HG03457 (cell line): ENCODE measurements around the gene SLC30A1.
A peak's percentile ranks its signal among the peaks of the same experiment; 100 is the strongest.

Experiments used
- ATAC-seq: cut with Tn5 transposase; IDR thresholded peaks from one replicate; pipeline ENCODE4 v1.9.1; 2021; ENCODE audit warnings: moderate number of reproducible peaks; ENCODE audit not compliant: unreplicated experiment

SLC30A1 gene

DNA sequence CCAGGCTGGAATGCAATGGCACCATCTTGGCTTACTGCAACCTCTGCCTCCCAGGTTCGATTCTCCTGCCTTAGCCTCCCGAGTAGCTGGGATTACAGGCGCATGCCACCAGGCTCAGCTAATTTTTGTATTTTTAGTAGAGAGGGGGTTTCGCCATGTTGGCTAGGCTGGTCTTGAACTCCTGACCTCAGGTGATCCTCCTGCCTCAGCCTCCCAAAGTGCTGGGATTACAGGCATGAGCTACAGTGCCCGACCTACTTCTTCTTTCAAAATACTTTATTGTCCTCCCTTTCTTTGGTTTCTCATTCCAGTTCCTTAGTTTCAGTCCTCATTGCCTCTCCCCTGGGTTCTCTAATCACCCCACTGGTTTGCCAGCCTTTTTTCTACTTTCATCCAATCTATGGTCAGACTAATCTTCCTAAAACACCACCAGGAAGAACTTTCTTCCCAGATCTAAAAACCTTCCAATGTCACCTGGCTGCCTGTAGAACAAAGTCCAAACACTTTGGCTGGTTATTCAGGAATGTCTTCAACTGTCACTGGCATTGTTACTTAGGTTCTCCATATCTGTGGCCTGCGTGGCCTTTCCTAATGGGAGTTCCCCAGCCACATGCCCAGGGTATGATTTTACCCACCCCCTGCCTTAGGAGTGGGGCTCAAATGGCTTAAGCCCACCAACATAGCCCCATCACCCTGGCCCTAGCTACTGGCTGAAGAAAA, 29.0 kb upstream of the SLC30A1 start:
- ATAC-seq, result no peak

DNA sequence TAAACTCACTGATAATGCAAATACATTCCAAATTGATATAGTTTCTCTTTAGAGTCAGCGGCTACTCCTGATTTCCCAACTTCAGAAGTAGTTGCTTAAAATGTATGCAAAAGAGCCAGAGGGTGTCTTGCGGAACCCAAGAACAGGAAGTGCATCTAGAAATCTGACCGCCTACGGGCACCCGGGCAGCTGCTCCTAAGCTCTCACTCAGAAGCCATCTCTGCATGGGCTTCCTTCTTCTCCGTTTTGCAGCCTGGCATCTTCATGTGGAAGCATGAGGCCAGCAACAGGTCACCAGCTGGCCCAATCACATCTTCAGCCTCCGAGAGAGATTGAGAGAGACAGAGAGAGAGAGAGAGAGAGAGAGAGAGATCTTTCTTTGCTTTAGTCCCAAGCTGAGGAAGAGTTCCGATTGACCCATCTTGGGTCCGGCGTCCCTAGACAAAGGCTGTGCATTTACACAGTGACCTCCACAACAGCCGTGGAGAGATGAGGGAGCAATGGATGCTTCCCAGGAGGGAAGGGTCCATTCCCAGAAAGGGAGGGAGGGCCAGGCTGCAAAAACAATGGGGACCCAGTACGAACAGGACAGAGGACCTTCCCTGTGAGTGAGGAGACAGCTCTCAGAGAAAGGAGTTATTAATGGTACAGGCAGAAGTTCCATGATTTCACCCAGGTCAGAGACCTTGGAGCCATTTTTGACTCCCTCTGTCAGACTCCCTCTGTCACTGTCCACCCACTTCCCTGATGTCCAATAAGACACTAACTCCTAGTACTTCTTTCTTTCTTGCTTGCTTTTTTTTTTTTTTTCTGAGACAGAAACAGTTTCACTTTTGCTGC, 28.2 kb upstream of the SLC30A1 start:
- peak; percentile 69 for ATAC-seq

DNA sequence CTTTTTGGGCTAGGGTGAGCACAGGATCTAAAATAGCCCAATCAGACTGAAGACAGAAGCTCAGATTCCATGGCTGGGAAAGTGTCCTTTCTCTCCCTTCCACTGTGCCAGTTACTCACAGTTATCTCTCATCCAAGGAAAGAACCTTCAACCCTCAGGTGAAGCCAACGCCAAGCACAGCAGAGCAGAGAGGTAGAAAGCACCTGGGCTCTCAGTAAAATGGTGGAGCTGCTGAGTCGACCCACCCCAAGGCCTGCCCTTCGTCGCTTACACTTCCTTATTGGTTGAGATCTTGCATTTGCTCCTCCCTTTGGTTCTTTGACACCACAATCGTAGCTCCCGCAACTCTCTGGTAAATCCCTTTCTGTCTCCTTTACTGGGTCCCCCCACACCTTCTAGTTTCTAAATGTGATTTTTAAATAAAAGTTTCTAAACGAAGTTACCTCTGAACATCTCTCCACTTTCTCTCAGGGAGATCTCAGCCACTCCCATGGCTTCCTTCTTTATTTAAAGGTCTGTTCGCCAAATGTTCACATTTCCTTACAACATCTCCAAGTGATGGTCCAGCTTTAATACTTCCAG, 27.5 kb upstream of the SLC30A1 start:
- ATAC-seq, result peak; percentile 49

DNA sequence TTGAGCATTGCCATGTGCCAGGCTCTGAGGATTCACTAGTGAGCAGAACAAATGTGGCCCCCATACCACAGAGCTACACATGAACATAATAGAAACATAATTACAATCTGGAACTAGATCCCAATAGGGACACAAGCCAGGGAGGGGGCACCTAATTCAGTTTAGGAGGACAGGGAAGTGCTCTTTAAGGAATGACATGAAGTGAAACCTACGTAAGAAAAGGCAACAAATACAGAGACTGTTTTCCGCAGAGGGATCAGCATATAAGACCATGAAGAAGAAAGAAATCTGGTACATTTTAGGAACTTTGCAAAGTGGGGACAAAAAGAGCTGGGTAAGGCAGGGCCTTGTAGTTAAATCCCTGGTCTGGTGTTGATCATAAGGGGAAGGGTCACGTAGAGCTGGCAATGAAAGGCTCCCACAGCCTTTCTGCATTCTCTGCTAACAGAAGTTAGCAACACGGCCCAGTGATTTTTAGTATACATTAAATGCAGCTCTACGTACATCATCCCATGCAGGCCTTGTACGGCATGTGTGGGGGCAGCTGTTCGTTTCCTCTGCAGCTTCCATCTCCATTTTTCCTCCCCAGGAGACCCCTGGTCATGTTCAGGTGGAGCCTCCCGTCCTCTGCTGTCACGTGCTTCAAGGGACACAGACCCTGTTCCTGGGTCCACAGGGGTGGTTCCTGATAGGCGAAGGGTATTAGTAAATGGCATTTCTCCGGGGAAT, 26.8 kb upstream of the SLC30A1 start:
- no peak for ATAC-seq

DNA sequence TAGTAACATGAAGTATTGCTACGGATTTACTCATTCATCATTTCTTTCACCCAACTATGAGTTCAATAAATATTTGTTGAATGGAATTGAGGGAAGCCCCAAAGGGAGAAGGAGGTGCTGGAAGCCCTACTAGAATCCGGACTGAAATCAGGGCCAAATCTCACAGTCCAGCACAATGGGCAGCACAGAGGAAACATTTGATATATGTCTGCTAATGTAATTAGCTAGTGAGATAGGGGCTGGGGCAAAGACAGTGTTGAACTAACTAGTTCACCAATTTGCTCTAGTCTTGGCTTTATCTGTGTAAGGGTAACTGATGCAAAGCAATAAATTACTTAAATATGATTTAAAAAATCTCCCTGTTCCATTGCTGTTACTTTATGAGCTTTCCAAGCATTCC, 26.1 kb upstream of the SLC30A1 start:
- no peak for ATAC-seq

DNA sequence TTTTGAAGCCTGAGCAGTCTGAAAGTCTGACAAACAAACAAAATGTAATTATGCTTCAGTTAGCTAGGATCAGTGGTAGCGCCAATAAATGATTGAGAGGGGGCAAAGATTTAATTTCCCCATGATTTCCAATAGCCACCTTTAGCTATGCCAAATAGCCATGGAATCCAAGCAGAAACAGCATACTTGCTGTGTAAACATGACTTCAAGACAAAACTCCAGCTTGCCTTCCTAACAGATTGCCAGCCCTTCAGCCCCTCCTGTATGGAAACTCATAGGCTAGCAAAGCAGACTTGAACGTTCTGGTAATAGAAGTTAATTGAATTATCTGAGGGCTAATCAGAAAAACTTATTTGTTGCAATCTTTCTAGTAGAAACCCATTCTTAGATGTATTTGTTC, 25.6 kb upstream of the SLC30A1 start:
- ATAC-seq, result no peak

DNA sequence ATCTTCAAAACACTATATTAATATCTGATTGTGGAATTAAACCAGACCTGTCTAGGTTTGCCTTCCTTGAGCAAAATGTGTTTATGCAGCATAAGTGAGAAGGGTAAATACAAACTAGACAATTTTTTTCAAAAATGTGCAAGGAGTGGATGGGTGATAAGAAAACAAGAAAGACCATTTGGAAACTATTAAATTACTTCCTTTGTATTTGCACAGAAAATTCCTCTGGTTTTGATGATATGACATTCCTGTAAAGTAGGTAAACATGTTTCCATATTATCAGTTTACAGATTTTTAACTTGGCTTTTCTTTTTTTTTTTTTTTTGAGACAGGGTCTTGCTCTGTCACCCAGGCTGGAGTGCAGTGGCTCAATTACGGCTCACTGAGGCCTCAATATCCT, 24.8 kb upstream of the SLC30A1 start:
- ATAC-seq, result no peak

DNA sequence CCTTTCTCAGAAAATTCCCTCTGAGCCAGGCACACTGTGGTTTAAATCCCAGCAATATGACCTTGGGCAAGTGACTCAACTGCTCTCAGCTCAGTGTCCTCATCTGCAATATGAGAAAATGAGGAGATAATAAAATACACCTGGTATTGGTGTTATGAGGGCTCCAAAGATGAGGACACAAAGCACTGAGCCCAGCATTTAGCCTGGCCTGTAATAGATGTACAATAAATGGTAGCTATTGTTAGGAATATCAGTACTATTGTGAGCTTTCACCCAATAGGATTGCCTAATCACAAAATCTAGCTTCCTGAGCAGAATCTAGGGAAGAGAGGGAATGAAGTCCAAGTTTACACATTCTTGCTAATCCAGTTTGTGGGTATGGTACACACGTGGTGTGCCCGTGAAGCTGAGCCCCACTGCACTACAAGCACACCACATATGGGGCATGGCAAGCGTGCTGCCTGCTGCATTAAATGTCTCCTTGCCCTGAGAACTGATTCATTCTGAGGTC, 24.3 kb upstream of the SLC30A1 start:
- no peak for ATAC-seq

DNA sequence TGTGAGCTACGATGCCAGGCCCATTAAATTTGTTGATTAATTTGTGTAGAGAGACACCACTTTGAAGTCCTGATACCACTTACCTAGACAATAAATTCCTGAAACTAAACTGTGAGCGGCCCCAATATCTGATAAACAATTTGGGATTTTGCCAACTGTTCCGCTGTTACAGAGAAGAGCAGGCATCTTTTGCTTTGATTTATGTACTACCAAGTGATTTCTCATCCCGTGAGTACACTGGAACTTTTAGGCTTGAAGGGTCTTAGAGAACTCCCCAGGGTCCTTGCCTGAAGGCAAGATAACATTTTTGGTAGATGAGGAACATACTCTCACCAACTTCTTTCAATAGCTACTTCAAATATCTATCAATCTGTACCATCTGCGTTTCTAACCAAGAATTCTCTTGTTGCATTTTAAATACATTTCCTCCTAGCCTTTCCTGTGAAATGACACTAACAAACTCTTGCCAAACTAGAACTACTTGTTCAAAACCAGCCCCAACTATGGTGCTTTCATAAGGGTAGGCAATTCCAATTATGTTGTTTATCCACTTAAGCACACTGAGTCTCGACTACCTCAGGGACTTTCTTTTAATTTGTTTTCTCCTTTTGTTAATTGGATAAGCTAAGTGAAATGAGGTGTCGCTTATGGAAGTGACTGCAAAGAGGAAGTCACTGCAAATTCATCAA, 23.2 kb upstream of the SLC30A1 start:
- ATAC-seq, result no peak

DNA sequence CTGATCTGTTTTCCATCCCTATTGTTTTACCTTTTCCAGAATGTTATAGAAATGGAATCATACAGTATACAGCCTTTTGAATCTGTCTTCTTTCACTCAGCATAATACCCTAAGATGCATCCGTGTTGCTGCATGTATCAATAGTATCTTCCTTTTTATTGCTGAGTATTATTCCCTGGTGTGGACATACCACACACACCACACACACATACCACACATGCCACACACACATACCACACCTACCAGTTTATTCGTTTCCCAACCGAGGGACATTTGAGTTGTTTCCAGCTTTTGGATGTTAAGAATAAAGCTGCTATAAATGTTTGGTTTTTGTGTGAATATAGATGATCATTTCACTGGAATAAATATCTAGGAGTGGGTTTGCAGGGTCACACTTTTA, 22.2 kb upstream of the SLC30A1 start:
- no peak for ATAC-seq

DNA sequence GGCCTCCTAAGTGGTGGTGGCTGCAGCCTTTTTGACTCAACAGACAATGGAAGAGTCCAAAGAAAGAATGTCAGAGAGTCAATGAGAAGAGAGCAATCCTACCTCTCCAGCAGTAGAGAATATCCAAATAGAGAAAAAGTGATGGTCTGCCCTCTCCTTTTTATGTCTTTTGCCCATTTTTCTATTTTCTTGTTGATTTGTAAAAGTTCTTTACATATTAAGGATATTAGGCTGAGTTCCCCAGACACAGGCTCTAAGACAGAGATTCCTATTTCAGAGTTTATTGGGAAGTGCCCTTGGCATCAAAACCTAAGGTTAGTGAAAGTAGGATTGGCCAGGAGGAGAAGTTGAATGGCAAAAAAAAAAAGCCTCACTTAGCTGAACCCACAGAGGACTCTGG, 20.3 kb upstream of the SLC30A1 start:
- no peak for ATAC-seq

DNA sequence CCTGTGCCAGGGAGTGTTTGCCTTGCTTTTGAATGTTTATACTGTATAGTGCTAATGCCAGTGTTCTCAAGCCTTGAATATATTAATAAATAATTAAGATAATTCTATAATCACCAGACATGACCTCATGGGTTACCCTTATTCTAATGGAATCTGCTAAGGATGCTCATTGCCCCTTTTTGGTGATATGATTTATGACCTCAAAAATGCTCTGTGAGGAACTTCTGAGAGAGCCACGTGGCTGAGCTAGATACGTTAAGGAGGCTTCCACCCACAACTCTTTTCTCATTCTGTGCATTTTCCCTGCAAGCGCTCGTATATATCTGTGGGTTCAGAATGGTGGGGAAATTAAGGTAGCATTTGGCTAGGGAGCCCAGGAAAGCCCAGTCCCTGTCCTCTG, 19.6 kb upstream of the SLC30A1 start:
- no peak for ATAC-seq

DNA sequence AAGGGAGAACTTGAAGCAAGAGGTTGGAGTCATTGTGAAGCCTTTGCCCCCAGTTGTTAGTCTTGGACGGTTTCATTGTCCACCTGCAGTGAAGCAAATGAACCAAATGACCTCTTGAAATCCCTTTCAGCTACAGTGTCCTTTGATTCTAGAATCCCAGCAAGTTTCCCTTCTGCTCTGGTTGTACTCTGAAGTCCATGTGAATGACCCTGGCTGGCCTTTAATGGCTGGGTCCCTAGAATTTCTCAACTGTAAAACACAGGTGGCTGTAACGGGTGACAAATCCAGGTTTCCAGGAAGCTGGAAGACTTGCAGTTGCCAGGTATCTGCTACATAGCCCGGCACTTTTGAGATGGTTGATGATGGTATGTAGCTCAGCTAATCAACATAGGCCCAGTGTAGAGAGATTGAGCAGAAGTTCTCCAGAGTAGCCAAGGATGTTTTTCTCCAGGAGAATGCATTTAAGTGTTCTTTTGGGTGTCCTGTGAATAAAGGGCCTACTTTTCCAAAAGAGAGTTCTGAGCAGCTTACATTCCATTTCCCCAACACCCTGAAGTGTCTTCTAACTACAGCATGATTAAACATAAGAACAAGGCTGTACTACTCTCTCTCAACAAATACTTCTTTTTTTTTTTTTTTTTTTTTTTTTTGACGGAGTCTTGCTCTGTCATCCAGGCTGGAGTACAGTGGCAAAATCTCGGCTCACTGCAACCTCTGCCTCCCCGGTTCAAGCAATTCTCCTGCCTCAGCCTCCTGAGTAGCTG, 17.6 kb upstream of the SLC30A1 start:
- no peak for ATAC-seq

DNA sequence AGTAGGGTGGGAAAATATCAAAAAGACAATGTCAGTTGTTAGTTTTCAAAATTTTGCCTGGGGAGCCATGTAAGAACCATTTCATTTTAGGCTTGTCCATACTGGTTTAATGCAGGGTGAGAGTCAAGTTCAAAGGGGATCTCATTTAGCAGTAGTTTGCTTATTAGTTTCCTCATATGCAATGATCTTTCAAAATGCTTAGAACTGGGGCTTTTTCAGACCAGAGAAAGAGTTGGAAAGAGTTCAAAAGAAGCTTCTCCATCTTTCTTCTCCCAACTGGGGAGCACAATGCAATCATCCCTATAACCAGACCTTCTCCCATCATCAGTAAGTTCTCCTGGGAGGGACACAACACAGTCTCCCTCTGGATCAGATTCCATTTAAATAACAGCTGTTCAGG, 16.5 kb upstream of the SLC30A1 start:
- ATAC-seq, result no peak

DNA sequence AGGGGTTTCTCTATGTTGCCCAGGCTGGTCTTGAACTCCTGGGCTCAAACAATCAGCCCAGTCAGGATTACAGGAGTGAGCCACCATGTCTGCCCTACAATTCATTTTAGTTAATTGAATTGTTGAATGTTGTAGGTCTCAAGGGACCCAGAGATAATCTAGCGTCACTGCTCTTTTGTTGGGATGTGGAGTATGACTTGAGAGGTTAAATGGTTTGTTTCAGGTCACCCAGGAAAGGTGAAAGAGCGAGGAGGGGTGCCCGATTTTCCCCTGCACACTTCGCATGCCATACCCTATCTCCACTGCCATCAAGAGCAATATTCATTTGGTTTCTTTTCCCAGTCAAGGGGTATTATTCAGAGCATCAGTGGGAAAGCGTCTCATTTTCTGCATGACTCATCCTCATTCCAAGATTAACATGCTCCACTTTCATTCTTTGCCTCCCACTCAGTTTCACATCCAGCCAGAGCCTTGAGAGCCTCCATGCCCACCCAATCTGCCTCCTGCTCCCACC, 13.1 kb upstream of the SLC30A1 start:
- no peak for ATAC-seq

DNA sequence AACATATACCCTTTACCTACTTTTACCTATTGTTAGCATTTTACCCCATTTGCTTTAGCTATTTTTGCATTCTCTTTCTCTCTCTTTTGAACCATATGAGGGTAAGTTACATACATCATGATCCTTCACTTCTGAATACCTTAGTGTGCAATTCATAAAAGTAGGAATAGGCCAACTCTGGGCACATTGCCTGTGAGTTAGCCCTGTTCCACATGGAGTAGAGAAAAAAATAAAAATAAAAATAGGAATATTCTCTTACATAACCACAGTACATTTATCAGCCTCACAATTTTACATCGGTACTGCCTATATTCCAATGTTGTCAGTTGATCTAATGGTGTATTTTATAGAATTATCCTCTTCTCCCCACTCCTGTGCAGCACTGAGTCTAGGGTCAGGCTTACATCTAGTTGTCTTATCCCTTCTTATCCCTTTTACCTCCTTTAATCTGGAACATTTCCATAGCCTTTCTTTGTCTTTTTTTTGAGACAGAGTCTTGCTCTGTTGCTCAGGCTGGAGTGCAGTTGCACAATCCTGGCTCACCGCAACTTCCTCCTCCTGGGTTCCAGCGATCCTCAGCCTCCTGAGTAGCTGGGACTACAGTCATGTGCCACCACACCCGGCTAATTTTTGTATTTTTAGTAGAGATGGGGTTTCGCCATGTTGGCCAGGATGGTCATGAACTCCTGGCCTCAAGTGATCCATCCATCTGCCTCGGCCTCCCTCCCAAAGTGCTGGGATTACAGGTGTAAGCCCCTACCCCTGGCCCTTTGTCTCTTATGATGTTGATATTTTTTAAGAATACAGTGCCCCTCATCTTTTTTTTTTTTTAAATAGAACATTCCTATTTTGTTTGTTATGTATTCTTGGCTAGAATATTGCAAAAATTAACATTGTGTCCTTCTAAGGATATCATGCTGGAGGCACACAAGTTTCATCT, 11.1 kb upstream of the SLC30A1 start:
- no peak for ATAC-seq

DNA sequence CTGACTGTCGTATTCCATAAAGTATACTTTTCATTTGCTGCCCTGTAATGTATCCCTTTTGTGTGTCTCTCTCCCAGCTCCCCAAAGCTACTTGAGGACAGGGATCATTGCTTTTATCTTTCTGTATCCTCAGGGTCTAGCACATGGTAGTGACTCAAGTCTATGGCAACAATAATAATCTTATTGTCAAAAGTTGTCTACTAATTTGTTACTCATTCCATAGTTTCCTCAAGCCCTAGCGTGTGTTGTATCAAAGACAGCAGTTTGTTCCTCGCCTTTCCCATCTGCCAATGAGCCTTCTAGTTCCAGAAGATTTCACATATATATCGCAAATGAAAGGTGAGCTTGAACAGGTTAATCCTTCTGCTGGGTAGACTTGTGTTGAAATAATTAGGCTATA, 9.8 kb upstream of the SLC30A1 start:
- ATAC-seq, result no peak

DNA sequence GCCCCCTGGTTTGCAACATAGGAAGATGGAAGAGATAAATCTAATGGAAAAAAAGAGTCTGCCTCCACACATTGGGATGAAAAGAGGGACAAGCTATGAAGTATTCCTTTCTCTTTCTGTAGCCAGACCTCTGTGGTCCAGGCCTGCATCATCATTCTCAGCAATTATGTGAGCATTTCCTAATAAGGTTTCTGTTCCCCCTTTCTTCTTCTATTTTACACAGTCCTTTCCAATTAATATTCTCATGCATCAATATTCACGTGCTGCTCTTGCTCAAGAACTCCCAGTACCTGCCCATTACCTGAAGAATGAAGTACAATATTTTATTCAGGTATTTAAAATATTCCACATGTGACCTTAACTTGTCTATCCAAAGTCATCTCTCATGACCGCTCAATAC, 8.2 kb upstream of the SLC30A1 start:
- ATAC-seq, result no peak

DNA sequence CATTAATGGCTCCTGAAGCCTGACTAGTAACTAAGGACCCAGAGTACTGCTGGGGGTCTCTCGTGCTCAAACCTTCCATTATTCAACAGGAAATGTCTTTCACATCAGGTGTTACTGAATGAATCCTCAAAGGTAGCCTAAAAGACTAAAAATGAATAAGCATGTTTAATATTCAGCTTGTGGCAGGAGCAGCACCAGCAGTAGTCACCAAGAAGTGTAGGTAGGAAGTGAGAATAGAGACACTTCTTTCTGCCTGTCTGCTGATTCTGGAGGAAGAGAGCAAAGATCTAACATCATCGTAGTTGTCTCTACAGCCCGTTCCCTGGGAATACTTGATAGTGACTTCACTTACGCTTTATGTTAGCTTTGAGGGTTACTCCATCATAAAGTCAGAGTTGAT, 7.6 kb upstream of the SLC30A1 start:
- no peak for ATAC-seq
